ENCODE results near the gene PPP6R3. TPM values are rescaled to one million over a fixed set of nuclear protein-coding genes. Genes with fewer than 3 reads are reported as not detected.

Gene PPP6R3
- total RNA-seq, 3 donors from 2014 or later (not counting 1 experiment from before 2014, with no cell fraction given) = 148 to 176 (median 149) TPM

GRCh38 chr11:68652683-68653156 is 192.2 kb downstream of the PPP6R3 start:
- WGBS (ENCODE audit: insufficient coverage) = 67% methylated on average over 12 of the region's 12 CpGs
- H3K27me3 Mint-ChIP-seq (ENCODE audit: low read depth in 2 of 2) = peaks cover 3 to 5% of the 10 kb centered on the region in 2 donors
- intact Hi-C loops (cut with micrococcal nuclease) = no loop called here
- no peaks in the 10 kb centered on the region for H3K36me3 ChIP-seq (ENCODE audit: control insufficient read depth, insufficient read depth, low read length)
- H3K4me1 ChIP-seq (ENCODE audit: control insufficient read depth, insufficient read depth, low read length) = no peaks in the 10 kb centered on the region
- H3K4me3 ChIP-seq (ENCODE audit: low read length) = no peak overlapping the region
- H3K27ac Mint-ChIP-seq = no peak overlapping the region
- no peaks in the 10 kb centered on the region for H3K4me1 Mint-ChIP-seq
- no peak for TF ChIP-seq CTCF (IDR thresholded peaks at IDR 0.05)
- no peaks in the 10 kb centered on the region for H3K9me3 ChIP-seq (ENCODE audit: control insufficient read depth, insufficient read depth, low read length)
- no peak overlapping the region for H3K4me3 Mint-ChIP-seq
- no peaks in the 10 kb centered on the region for H3K27me3 ChIP-seq (ENCODE audit: control insufficient read depth, insufficient read depth, low read length)
- no peak for ATAC-seq
- no peaks in the 10 kb centered on the region for H3K36me3 Mint-ChIP-seq
- no peak for DNase-seq
- H3K27ac ChIP-seq (ENCODE audit: low read length) = no peak overlapping the region
- no peaks in the 10 kb centered on the region for H3K9me3 Mint-ChIP-seq

- no peaks in the 10 kb centered on the region for H3K27me3 ChIP-seq (ENCODE audit: control insufficient read depth, insufficient read depth, low read length)
- Mint-ChIP-seq H3K36me3 (no peaks in the 10 kb centered on the region), H3K4me3 (no peak overlapping the region), H3K9me3 (no peaks in the 10 kb centered on the region), H3K4me1 (no peaks in the 10 kb centered on the region), H3K27me3 (ENCODE audit: low read depth in 2 of 2) (peaks cover 0 to 3% of the 10 kb centered on the region in 2 donors), H3K27ac (no peak overlapping the region)
- DNase-seq (no peak), ATAC-seq (no peak)
- H3K4me1 ChIP-seq (ENCODE audit: control insufficient read depth, insufficient read depth, low read length) = no peaks in the 10 kb centered on the region
- WGBS (ENCODE audit: insufficient coverage) = 75% methylated on average over 24 of the region's 24 CpGs
- H3K36me3 ChIP-seq (ENCODE audit: control insufficient read depth, insufficient read depth, low read length) = no peaks in the 10 kb centered on the region
- H3K4me3 ChIP-seq (ENCODE audit: low read length) = no peak overlapping the region
- intact Hi-C loops (cut with micrococcal nuclease) = no loop called here
- no peaks in the 10 kb centered on the region for H3K9me3 ChIP-seq (ENCODE audit: control insufficient read depth, insufficient read depth, low read length)
- no peak for TF ChIP-seq CTCF (IDR thresholded peaks at IDR 0.05)
- no peak overlapping the region for H3K27ac ChIP-seq (ENCODE audit: low read length)
Measured at GRCh38 chr11:68653486-68654430, 193.2 kb downstream of the PPP6R3 start.

GRCh38 chr11:68654978-68655377 is 194.4 kb downstream of the PPP6R3 start:
- no peaks in the 10 kb centered on the region for H3K4me1 ChIP-seq (ENCODE audit: control insufficient read depth, insufficient read depth, low read length)
- no peak overlapping the region for H3K4me3 ChIP-seq (ENCODE audit: low read length)
- DNase-seq (no peak), ATAC-seq (no peak)
- H3K9me3 ChIP-seq (ENCODE audit: control insufficient read depth, insufficient read depth, low read length) = no peaks in the 10 kb centered on the region
- Mint-ChIP-seq H3K36me3 (no peaks in the 10 kb centered on the region), H3K4me3 (no peak overlapping the region), H3K9me3 (no peaks in the 10 kb centered on the region), H3K27ac (no peak overlapping the region), H3K27me3 (ENCODE audit: low read depth in 2 of 2) (peaks cover 0 to 3% of the 10 kb centered on the region in 2 donors), H3K4me1 (no peaks in the 10 kb centered on the region)
- no peaks in the 10 kb centered on the region for H3K27me3 ChIP-seq (ENCODE audit: control insufficient read depth, insufficient read depth, low read length)
- TF ChIP-seq CTCF (IDR thresholded peaks at IDR 0.05) = no peak
- H3K36me3 ChIP-seq (ENCODE audit: control insufficient read depth, insufficient read depth, low read length) = no peaks in the 10 kb centered on the region
- no peak overlapping the region for H3K27ac ChIP-seq (ENCODE audit: low read length)
- 82% methylated on average over 7 of the region's 8 CpGs for WGBS (ENCODE audit: insufficient coverage)
- intact Hi-C loops (cut with micrococcal nuclease) = no loop called here
